NAMALWA (cell line): ENCODE data around the gene MRPS18A.
A peak's percentile ranks its signal among the peaks of the same experiment; 100 is the strongest.

Experiments
- DNase-seq: peaks from one replicate; pipeline ENCODE4 v3.0.0-alpha.2; 2015; ENCODE audit warnings: low spot score

MRPS18A gene

DNA sequence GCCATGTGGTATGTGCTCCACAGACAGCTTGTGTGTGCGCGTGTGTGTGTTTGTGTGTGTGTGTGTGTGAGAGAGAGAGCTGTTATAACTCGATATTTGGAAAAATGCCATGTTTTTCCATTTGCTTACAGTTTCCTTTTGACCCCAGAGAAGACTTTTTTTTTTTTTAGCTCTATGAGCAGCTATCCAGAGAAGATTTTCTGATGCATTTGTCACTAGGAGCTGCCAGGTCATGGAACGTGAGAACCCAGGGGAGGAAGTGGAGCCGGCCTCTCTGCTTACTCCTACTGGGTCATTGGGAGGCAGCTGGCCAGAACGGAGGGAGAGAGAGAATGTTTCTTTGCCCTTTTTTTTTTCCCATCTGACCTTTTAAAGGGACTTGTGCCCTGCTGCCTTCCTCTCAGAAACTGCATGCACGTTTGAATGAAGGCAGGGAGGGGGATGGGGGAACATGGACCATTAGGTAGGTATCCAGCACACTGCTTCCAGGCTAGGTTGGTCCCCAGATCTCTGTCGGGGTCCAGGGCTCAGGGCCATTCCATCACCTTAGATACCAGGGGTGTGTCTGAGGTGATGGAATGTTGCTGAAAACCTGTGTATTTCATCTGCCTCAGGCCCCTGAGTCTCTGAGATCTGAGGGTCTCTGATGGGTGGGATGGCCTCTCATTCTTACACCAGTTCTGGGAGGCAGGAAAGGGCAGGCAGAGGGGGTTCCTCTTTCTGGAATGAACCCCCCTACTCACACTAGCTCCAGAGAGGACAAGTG is 11.2 kb upstream of the MRPS18A start:
- no peak for DNase-seq

DNA sequence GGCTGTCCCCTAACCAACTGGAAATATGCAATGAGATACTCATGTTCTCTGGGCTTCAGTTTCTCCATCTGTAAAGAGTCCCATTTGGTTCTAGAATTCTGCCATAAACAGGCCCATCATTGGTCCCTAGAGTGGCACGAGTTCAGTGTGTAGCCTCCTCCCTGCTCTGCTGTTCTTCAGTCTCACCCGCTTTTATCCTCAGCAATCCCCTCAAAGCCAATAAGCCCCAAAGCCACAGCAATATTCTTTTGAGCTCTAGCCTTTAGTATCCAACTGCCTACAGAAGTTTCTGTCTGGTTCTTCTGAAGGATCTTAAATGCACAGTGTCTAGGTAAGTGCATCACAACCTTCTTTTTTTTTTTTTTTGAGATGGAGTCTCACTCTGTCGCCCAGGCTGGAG is 9.8 kb upstream of the MRPS18A start:
- no peak for DNase-seq

DNA sequence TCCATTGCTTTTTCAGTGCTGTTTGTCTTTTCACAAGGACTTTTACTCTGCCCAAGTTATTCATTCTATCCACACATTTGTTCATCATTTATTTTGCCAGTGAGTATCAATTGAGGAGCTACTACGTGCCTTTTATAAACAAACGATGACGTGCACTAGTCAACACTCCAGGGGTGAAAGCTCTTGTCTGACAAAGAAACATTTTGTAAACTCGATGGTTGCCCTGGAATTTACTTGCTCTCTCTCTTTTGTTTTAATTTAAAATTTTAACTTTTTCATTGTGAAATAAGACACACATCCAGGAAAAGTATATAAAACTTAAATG is 8.3 kb upstream of the MRPS18A start:
- DNase-seq: no peak

DNA sequence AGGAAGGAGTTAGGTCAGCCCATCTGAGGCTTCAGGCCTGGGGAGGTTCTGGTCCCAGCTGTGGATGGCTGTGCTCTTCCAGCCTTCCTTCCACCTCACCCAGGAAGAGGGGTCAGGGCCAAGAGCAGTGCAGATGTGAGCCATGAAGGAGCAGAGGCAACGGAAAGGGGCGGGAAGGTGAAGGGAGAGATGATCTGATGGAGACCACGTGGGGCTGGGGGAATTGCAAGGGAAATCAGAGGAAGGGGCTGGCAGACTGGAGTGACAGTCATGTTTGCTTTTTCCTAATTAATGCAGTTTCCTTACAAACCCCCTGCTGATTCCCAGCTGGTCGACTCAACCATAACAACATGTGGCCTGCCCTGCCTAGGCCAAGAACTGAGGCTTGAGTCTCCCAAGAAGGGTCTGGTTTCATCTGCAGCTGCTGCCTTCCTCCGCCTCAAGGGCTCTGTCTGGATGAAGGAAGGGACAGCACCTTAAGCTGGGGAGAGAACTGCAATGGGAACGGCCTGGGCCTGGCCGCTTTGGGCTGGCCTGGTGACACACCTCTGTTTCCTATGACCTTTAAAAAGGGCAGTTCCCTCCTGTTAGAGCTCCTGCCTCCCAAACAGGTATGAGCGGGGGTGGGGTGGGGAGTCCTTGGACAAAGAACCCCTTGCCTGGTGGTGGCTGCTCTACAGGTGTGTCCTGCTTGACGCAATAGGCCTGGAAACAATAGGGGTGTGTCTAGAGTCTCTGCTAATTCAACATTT is 7.8 kb upstream of the MRPS18A start:
- no peak for DNase-seq

DNA sequence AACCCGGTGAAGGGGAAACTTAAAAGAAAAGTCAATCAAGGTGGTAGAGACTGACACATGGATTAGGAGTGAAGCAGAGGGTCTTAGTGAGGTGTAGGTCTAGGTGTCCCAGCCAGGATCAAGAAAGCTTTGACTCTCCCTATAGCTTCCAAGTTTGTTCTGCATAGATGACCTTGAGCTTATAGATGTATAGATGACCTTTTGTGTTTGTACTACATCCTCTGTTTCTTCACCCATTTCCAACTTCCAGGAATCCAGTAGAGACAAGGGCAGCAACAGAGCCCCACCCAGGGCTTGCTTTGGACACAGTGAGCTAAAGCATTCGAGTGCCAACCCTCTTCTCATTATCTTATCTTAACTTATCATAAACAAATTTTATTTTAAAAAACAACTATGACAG is 1.8 kb upstream of the MRPS18A start:
- DNase-seq: no peak

DNA sequence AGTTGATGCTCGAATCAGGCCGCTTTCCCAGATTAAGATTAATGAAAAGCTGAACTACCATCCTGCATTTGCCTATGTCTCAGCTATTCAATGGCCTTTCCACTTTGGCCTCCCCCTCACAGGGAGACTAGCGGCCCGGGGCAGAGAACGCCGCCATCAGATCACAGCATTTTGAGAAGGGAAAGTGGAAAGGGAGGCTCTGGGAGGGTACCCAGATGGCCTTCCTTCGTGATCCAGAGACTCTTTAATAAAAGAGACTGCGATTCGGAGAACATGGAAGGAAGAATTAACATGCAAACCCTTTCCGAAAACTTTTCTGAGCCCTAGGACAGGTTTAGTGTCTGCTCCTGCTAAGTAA is 533 bp downstream of the MRPS18A start:
- DNase-seq: no peak

DNA sequence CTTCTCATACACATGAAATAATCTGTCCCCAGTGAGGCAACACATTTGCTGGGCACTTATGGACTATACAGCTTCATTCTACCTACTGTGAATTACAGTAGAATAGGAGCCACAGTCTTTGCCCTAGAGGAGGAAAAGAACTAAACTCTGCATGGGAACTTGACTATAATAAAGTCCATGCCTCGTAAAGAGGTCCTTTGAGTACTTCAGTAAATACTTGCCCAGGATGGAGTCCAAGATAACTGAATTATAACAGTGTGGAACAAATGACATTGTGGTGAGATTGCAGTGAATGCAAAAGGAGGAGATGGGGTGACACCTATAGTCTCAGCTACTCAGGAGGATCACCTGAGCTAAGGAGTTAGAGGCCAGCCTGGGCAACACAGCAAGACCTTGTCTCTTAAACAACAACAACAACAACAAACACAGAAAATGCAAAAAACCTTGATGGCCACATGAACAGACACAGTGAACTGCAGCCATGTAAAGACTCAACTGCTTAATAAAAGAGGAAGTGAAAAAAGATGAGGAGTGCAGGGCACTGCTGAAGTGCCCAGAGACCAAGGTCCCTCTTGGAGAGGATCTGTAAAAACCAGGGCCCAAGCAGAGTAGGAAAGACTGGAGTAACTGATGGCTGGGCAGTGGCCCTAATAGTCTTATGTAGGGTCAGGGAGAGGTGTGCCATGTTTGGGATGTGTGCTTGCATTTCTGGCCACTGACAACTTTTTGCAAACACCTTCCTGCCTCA is 3.7 kb downstream of the MRPS18A start:
- peak; percentile 69 for DNase-seq

DNA sequence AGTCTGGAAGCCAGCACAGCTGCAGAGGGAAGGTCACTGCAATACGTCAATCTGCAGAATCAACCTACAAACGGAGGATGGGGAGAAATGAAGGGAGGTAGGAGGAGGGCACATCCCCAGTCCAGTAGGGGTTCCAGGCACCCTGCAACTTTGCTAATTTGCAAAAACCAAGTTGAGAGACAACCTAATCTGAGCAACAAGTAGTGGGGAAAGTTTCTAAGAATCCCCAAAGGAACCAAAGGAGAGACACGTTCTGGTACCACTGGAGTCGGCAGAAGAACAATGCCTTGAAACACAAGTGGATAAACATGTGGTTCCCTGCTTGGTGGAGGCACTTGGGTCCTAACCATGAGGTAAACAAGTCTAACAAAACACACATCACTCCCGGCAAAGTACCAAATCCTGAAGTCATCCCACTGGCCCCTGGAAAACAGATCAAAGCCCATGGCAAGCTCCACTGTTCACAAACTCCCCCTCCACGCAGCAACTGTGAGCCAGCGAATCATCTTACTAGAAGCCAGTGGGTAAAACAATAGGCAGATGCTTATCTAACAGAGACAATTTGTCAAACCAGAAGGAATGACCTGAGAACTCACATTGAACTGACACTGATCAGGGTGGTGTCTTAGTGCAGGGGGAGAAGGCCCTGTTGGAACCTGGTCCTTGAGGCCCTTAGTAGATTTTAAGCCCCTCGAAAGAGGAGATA is 4.7 kb downstream of the MRPS18A start:
- DNase-seq: no peak

DNA sequence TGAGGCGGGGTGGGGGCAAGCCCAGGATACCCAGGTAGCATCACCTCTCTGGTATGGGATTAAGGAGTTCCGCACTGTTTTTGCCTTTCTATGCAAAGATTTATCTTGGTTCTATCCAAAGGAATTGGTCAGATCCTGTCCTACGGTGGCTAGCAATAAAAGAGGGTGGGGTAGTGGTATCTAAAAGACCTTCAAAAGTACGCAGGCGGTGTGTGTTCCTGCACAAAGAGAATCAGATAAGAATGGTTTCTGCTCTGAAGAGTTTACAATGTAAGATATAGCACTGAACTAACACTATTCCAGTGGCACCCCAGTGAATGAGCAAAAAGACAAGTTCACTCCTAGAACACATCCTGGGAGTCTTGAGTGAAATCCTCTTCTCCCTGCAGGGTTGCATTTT is 6.3 kb downstream of the MRPS18A start:
- DNase-seq: no peak

DNA sequence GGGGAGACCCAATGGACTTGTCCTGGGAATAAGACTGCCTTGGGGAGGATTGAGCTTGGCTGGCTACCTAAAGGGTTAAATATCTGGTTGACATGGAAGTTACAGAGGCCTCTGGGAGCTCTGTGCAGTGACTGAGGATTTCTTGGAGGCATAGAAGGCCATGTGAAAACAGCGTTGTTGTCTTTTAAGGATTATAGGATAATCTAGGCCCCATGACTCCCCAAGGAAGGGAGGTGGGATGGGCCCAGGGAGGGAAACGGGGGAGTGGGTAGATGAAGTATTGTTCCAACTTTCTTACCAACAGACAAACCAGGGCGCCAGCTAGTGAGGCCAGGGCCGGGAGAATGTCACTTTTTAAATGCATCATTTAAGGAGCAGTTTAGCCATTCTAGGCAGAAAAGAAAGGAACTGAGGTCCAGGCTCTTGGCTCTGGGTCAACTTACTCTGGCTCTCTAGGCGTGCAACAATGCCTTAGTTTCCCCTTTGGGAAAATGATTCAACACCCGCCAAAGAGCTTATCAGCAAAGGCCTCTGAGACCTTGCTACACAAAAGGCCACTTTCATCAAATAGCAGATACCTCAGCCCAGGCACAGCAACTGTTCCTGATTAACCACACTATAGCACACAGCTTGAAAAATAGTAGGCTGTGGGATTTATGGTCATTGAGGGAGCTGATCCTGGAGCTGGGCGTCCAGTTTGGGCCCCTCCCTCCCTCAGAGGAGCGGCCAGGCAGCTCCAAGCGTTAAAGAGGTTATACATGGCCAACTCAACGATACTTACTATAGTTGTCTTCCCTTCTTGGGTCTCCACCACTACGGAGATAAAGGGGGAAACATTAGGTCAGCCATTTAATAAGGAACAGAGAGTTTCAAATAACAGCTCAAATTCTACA is 7.0 kb downstream of the MRPS18A start:
- no peak for DNase-seq

DNA sequence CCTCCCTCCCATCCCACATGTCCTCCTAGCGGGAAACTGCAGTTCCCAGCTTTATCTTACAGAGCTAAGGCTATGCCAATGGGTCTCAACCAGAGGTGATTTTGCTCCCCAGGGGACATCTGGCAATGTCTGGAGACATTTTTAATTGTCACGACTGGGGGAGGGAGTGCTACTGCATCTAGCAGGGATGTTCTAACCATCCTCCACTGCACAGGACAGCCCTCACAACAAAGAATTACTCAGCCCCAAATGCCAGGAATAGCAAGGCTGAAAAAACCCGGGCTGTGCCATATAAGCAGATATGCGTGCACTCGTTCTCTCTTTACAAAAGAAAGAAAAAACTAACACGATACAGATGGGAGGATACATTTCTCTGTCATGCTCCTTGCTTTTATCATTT is 8.5 kb downstream of the MRPS18A start:
- no peak for DNase-seq

DNA sequence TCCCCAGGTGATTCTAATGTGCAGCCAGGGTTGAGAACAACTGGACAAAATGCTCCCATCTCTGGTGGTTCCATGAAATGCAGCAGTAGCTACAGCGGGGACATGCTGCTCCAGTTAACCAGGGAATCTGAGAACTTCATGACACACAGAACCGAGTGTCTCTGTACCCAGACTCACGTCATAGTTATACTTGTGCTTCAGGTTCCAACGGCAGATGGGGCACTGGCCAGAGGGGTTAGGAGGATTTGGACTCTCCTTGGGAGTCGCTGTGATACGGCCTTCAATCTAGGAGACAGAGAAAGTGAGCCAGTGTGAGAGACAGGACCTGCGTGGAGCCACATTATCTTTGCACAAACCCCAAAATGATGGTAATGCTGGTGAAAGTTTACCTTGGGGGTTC is 9.2 kb downstream of the MRPS18A start:
- DNase-seq: no peak

DNA sequence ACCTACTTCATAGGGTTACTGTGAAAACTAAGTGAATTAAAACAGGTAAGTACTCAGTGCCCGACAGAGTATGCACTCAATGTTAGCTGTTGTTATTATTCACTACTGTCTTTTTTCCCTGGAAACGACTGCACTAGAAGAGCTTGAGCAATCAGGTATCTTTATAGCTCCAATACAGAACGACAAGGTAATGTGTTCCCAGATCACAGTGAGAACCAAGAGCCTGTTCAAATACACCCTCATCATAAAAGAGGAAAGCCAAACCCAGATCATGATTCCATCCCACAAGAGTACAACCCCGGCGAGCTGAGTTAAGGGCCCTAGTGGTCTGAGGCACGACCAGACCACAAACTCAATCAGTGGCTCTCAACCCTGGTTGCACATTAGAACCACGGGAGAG is 9.8 kb downstream of the MRPS18A start:
- DNase-seq: no peak

DNA sequence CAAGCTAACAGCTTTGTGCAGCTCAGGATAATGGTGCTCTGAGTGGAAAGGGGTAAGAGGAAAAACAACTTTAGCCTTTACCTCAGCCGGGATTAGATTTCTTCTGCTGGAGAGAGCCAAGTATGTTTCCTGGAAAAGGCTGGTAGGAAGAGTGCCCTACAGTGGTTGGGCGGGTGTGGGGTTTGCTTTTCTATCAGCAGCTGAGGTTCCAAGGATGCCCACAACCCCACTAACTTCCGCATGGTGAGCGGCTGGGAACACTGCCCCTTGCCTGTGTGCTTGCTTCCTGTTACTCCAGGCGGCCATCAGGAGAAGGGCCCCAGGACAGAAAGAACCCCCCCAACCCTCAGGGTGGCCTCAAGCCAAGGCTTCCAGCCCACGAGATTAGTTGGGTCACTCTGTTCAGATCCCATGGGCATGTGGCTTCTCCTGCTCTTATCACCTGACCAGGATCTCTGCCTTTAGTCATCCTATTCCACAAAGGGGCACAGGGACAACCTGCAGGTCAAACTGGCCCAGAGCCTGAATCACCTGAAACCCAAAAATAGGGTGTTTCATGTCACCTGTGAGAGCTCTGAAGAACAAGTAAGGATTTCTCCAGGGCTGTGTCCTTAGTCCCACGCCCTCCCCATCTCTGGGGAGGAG is 10.5 kb downstream of the MRPS18A start:
- no peak for DNase-seq

DNA sequence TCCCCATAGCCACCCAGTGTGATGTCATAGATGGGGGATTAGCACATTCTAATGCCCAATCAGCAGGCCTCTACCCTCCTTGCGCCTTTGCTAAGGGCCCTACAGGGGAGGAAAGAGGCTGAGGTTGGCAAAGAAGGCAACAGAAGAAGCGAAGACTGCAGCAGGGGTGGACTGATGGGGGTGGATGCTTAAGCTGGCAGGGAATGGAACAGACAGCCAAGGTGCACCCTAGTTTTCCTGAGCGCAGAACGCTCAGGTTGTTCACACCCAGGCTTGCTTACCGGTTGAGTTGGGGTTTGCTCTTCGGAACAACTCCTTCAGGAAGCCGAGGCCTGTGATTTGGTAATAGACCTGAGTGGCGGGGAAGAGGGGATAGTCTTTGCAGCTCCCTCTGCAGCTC is 12.7 kb downstream of the MRPS18A start:
- no peak for DNase-seq

DNA sequence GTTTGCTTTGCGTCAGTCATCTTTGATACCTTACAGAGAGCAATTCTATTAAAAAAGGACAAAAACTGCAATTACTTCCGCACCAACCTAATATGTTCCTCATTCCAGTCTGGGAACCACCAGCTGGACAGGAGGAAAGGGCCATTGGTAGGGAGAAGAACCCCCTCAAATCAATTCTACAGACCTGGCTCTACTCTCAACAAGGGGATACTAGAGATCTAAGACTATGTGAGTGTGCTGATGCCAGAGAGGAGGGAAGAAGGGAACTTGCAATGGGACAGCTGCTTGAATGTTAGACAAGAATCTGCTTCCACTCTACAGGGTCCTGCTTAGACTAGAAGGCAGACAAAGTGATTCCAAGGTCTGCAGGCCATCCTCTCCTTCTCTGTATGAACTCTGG is 13.3 kb downstream of the MRPS18A start:
- DNase-seq: no peak

DNA sequence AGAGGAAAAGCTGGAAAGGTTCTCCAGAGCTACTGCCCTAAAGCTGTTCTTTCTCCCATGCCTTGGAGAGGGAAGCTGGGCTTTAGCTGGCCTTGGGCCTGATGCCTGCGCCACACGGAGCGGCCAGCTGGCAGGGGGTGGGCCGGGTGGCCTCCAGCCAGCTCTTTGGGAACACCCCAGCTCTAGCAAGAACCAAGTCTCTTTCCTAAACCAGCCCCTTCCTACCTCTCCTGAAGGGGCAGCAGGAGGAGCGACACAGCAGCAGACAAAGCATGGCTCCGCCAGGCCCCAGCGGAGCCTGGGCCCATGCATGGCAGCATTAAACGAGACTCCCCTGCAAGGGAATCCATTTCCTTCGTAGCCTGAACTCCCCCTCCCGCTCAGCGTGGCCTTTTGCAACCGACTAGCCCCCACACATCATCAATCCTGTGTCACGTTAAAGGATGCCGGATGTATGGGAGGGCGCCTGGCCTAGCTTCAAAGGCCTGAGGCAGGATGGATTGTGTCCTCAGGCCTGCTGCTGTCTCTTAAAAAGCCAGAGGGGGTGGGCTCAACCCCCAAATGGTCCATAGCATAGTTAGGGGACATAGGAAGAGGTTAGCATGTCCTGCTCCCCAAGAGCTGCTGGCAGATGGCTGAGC is 14.0 kb downstream of the MRPS18A start:
- DNase-seq: no peak

DNA sequence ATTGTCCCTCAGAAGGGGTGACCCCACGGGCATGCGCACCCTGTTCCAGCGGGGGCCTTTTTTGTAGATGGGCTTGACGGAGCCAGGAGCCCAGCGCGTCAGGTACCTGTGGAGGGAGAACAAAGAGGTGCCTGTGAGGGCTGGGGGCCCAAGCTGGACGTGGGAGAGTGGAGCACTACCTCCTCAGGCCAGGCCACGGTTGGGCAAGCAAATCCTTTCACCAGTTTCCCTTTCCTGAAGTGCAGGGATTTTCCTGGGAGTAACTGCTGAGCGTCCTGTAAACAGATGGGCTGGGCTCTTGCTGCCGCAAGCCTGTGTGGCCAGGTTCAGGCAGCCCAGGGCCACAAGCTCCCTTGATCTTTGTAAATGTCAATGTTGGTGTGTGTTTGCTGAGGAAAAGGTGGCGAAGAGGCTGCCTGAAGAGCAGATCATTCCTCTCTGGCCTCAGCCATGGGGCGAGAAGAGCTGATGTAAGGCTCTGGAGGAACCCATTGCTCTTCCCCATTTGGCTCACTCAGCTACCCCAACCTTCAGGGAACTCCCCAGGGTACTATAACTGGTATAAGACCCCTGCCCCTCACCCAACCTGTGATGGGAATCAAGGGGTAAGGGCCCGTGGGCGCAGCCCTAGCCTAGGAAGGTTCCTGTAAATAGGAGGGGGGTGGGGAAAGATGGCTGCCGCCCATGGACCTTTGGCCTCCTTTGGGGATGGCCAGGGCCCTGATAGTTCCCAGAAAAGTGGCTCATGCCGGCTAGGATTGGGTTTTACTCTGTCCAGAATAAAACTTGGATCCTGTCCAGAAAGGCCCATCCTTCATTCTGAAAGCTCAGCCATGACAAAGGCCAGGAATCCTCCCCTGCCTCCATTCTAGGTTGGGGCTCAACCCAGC is 15.5 kb downstream of the MRPS18A start:
- no peak for DNase-seq

DNA sequence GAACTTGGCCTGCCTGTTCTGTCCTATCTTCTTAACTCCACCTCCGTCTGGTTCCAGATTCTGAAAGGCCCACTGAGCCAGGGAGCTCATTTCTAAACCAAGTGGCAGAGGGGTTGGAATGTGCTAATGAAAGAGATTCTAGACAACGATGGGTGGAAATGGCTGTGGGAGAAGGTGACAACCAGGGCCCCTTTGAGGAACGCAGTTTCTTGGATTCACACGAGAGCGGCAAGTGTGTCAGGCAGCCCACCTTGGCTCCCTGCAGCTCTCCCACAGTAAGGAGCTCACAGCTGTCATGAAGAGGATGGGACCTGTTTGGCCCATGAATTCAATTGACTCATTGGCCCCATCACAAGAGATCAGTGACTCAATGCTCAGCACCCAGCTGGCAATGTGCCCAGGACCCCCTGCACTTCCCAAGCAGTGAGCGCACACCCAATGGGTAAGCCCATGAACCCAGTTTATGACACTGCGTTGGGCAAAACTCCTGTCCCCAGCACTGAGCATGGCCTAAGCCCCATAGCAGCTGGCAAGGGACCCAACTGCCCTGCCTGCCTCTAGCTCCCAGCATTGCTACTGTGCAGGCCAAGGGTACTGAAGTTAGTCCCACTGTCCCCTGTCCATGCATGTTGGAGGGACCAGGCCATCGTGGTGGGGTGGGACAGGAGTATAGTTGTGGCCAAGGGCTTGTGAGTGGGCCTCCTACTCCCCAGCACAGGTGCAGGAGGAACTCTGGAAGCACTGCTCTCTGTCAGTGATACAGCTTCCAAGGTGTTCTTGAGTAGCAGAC is 16.4 kb downstream of the MRPS18A start:
- no peak for DNase-seq
